Fibroblast of lung (primary cell): ENCODE measurements around the gene ZNF273. TPM values are rescaled to one million over a fixed set of nuclear protein-coding genes. Genes with fewer than 3 reads are reported as not detected.

Experiments
- DNase-seq, 2 donors: peaks; one replicate each; pipeline versions ENCODE4 v3.0.0 to v3.0.0-alpha.2; 2010; ENCODE audit warnings: low read depth in 2 of 2
- H2AFZ ChIP-seq: 2 replicates; pipeline ENCODE4 v1.5.1; 2012; ENCODE audit warnings: low read length, control low read depth, inconsistent platforms
- H3K27ac ChIP-seq: 2 replicates; pipeline ENCODE4 v1.5.1; 2011; ENCODE audit warnings: low read length, control low read depth; ENCODE audit not compliant: insufficient read depth
- H3K27me3 ChIP-seq: 2 replicates; pipeline ENCODE4 v1.5.1; 2011; ENCODE audit warnings: mild to moderate bottlenecking, low read length; ENCODE audit not compliant: control insufficient read depth, insufficient read depth
- H3K36me3 ChIP-seq: 2 replicates; pipeline ENCODE4 v1.5.1; 2011; ENCODE audit warnings: low read length; ENCODE audit not compliant: control insufficient read depth, insufficient read depth
- H3K4me1 ChIP-seq: 2 replicates; pipeline ENCODE4 v1.5.1; 2011; ENCODE audit warnings: low read length; ENCODE audit not compliant: control insufficient read depth, insufficient read depth; ENCODE audit errors: extremely low read depth
- H3K4me2 ChIP-seq: 2 replicates; pipeline ENCODE4 v1.5.1; 2011; ENCODE audit warnings: low read length, control low read depth; ENCODE audit not compliant: insufficient read depth; ENCODE audit errors: extremely low read depth
- H3K4me3 ChIP-seq, 4 experiments: fragments of 200-600 bp in 1 of 4; sonication (generic) in 1 of 4; replicated peaks in 1 of 4; 2 replicates each; pipeline ENCODE4 v1.5.1; 2011 to 2016; ENCODE audit warnings: low read length in 4 of 4, low read depth in 3 of 4, mild to moderate bottlenecking in 3 of 4, control low read depth in 2 of 4, inconsistent platforms in 1 of 4, mixed read lengths in 1 of 4; ENCODE audit not compliant: insufficient read depth in 1 of 4; ENCODE audit errors: control extremely low read depth in 1 of 4
- H3K79me2 ChIP-seq: 2 replicates; pipeline ENCODE4 v1.5.1; 2012; ENCODE audit warnings: mild to moderate bottlenecking, low read length, inconsistent platforms; ENCODE audit not compliant: control insufficient read depth, insufficient read depth
- H3K9ac ChIP-seq: 2 replicates; pipeline ENCODE4 v1.5.1; 2011; ENCODE audit warnings: mild to moderate bottlenecking, low read length, control low read depth; ENCODE audit not compliant: insufficient read depth
- H3K9me3 ChIP-seq: 2 replicates; pipeline ENCODE4 v1.5.1; 2012; ENCODE audit warnings: low read depth, low read length; ENCODE audit not compliant: control insufficient read depth, insufficient read depth
- H4K20me1 ChIP-seq: 2 replicates; pipeline ENCODE4 v1.5.1; 2011; ENCODE audit warnings: low read length; ENCODE audit not compliant: control insufficient read depth, insufficient read depth; ENCODE audit errors: extremely low read depth
- EZH2 ChIP-seq: IDR thresholded peaks from 2 replicates; pipeline ENCODE4 v1.5.1; 2012; ENCODE audit warnings: low read length, control low read depth, mild to moderate bottlenecking; ENCODE audit errors: missing control alignments
- polyA plus RNA-seq, 2 donors: library from polyadenylated mRNA; depleted of rRNA in 1 of 2; stranded (reverse) in 1 of 2; unstranded in 1 of 2; fragments of >200 nt; gene quantifications; 2 replicates each; pipeline ENCODE4 v1.2.1, GENCODE V29; 2011 to 2012; ENCODE audit warnings: missing spikeins in 1 of 2
- total RNA-seq: library from RNA; depleted of rRNA; stranded (reverse); fragments of >200 nt; gene quantifications from 2 replicates; pipeline ENCODE4 v1.2.1, GENCODE V29; 2014
- TF ChIP-seq, protein P1 (sequence below), 2 donors: IDR thresholded peaks in 1 of 2; conservative IDR thresholded peaks in 1 of 2; 1 replicate in 1 of 2; 2 replicates in 1 of 2; pipeline ENCODE4 v1.5.1; 2011 to 2012; ENCODE audit warnings: low read length in 2 of 2, control low read depth in 1 of 2, inconsistent platforms in 1 of 2, low read depth in 1 of 2, mild to moderate bottlenecking in 1 of 2

Gene ZNF273
- total and polyA plus RNA-seq, 2 donors (not counting 1 experiment from before 2014, with no cell fraction given) = 2.1 to 3.1 TPM

DNA sequence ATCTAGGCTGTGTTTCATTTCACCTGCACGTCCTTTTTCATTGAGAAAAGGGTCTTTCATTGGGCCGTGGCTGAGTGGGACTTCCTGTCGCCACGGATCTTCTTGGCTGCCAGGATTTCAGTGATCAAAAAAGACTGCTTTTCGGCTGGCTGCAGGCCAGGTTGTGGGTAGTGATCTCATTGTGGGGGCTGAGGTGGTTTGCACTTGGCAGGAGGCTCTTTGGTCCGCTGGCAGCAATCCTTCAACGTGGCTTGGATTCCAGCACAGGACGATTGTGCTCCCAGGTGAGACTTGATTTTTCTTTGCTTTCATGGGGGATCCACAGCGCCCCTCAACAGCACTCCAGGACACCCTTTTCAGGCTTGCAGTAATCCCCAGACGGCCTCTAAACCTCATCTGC is 29.0 kb upstream of the ZNF273 start:
- Histone ChIP-seq H3K36me3 (no peaks in the 10 kb centered on the region), H3K27ac (no peak overlapping the region), H3K27me3 (no peaks in the 10 kb centered on the region), H3K9me3 (no peaks in the 10 kb centered on the region), H3K4me2 (no peak overlapping the region), H2AFZ (no peak overlapping the region), H3K79me2 (no peaks in the 10 kb centered on the region), H3K9ac (no peak overlapping the region), H3K4me1 (no peaks in the 10 kb centered on the region), H4K20me1 (no peaks in the 10 kb centered on the region), H3K4me3 (no peak overlapping the region)
- peak in 1 of 2 donors; percentile 45 for DNase-seq
- TF ChIP-seq, protein P1, sequence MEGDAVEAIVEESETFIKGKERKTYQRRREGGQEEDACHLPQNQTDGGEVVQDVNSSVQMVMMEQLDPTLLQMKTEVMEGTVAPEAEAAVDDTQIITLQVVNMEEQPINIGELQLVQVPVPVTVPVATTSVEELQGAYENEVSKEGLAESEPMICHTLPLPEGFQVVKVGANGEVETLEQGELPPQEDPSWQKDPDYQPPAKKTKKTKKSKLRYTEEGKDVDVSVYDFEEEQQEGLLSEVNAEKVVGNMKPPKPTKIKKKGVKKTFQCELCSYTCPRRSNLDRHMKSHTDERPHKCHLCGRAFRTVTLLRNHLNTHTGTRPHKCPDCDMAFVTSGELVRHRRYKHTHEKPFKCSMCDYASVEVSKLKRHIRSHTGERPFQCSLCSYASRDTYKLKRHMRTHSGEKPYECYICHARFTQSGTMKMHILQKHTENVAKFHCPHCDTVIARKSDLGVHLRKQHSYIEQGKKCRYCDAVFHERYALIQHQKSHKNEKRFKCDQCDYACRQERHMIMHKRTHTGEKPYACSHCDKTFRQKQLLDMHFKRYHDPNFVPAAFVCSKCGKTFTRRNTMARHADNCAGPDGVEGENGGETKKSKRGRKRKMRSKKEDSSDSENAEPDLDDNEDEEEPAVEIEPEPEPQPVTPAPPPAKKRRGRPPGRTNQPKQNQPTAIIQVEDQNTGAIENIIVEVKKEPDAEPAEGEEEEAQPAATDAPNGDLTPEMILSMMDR (conservative IDR thresholded peaks at IDR 0.05 in 1 of 2, IDR thresholded peaks at IDR 0.05 in 1 of 2; ENCODE audit: low read depth in 1 of 2, low read length in 2 of 2) = no peak
- no peak for TF ChIP-seq EZH2

DNA sequence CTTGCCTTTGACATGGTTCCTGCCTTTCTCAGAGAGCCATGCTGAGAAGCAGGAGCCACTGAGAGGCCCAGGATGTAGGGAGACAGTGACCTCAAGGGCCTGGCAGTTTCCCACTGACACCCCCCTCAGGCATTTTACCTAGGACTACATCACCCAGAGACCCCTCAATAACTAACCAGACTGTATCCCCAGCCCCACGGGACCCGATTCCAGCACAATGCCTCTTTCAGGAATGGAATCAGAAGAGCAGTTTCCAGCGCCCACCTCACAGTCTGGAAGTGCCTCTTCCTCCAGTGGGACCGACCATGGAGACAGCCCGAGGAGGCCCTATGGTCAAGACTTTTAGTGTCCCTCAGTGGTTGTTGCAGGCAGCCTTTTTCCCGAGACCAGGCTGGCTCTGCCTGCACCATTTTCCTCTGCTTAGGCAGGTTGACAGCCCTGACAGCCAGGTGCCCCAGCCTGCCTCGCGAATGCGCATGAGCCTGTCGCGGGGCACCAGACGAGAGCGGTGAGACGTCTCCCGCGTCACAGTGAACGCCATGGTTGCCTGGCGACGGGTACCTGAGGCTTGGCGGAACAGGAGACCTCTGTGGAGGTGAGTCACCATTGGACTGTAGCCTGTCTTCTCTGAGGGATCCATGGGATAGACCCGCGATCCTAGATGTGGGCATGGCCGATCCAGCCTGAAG is 28.4 kb upstream of the ZNF273 start:
- Histone ChIP-seq H3K4me3 (no peak overlapping the region), H2AFZ (no peak overlapping the region), H3K4me2 (no peak overlapping the region), H4K20me1 (no peaks in the 10 kb centered on the region), H3K27ac (no peak overlapping the region), H3K9me3 (no peaks in the 10 kb centered on the region), H3K4me1 (no peaks in the 10 kb centered on the region), H3K36me3 (no peaks in the 10 kb centered on the region), H3K79me2 (no peaks in the 10 kb centered on the region), H3K27me3 (no peaks in the 10 kb centered on the region), H3K9ac (no peak overlapping the region)
- TF ChIP-seq, protein P1 (conservative IDR thresholded peaks at IDR 0.05 in 1 of 2, IDR thresholded peaks at IDR 0.05 in 1 of 2; ENCODE audit: low read depth in 1 of 2, low read length in 2 of 2) = no peak
- no peak for TF ChIP-seq EZH2
- no peak for DNase-seq

DNA sequence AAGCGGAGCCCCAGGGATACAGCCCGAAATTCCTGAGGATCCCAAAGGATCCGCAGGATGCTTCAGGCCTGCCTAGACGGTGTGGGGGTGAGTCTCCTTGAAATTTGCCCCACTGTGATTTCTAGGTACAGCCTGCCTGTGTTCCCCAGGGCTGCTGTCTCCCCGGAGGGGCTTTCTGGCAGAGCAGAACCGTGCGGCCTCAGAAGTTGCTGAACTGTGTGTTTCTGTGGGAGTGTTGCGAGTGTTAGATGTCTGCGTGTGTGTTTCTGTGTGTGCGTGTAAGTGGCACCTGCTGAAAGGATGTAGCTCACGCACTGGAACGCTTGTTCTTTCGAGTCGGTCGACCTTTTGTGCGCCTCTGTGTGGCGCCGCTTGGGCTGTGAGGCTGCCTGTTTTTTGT is 27.8 kb upstream of the ZNF273 start:
- Histone ChIP-seq H3K4me2 (no peak overlapping the region), H3K27me3 (no peaks in the 10 kb centered on the region), H3K9me3 (no peaks in the 10 kb centered on the region), H2AFZ (no peak overlapping the region), H3K9ac (no peak overlapping the region), H3K79me2 (no peaks in the 10 kb centered on the region), H3K4me1 (no peaks in the 10 kb centered on the region), H3K4me3 (no peak overlapping the region), H3K36me3 (no peaks in the 10 kb centered on the region), H4K20me1 (no peaks in the 10 kb centered on the region), H3K27ac (no peak overlapping the region)
- no peak for DNase-seq
- TF ChIP-seq EZH2 = no peak
- TF ChIP-seq, protein P1 (conservative IDR thresholded peaks at IDR 0.05 in 1 of 2, IDR thresholded peaks at IDR 0.05 in 1 of 2; ENCODE audit: low read depth in 1 of 2, low read length in 2 of 2) = no peak
